ENCODE measurements around the gene SLC44A5. TPM values are rescaled to one million over a fixed set of nuclear protein-coding genes. Genes with fewer than 3 reads are reported as not detected.

Gene SLC44A5
- total RNA-seq, 1 donor from 2014 or later, result 1.2 TPM

- Histone ChIP-seq H3K36me3 (no peaks in the 10 kb centered on the region), H3K9me3 (no peaks in the 10 kb centered on the region), H3K4me3 (no peak overlapping the region), H3K4me1 (no peaks in the 10 kb centered on the region), H3K27ac (no peak overlapping the region), H3K27me3 (no peaks in the 10 kb centered on the region)
- intact Hi-C loops (cut with DNase I), result no loop called here
- no peak for TF ChIP-seq POLR2A (IDR thresholded peaks at IDR 0.05)
- TF ChIP-seq POLR2AphosphoS5 (IDR thresholded peaks at IDR 0.05; ENCODE audit: insufficient read depth in 1 of 2, low read depth in 1 of 2), result no peak
- TF ChIP-seq, protein P1, sequence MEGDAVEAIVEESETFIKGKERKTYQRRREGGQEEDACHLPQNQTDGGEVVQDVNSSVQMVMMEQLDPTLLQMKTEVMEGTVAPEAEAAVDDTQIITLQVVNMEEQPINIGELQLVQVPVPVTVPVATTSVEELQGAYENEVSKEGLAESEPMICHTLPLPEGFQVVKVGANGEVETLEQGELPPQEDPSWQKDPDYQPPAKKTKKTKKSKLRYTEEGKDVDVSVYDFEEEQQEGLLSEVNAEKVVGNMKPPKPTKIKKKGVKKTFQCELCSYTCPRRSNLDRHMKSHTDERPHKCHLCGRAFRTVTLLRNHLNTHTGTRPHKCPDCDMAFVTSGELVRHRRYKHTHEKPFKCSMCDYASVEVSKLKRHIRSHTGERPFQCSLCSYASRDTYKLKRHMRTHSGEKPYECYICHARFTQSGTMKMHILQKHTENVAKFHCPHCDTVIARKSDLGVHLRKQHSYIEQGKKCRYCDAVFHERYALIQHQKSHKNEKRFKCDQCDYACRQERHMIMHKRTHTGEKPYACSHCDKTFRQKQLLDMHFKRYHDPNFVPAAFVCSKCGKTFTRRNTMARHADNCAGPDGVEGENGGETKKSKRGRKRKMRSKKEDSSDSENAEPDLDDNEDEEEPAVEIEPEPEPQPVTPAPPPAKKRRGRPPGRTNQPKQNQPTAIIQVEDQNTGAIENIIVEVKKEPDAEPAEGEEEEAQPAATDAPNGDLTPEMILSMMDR (IDR thresholded peaks at IDR 0.05), result peak in 2 of 3 experiments; percentile 29 to 42
- no peak for DNase-seq (ENCODE audit: extremely low spot score in 2 of 2)
Measured at GRCh38 chr1:75632350-75632949, 21.5 kb upstream of the SLC44A5 start.

DNA sequence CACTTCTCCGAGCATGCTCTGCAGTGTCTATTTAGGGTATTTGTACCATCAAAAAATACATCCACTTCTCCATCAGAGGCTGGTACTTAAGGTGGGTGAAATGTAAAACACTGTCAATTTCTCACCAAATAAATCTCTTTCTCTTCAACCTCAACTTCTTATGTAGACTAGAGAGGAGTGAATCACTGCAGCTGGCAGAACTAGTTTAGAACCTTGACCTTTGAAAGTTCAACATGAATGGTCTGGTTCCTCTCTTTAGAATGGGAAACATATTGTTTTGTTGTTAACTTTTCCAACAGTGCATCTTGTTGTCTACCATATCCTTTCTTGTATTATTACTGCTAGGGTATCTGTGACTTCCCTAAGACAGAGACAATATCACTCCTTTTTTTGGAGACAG is 20.1 kb upstream of the SLC44A5 start:
- Histone ChIP-seq H3K4me3 (no peak overlapping the region), H3K27ac (no peak overlapping the region), H3K4me1 (no peaks in the 10 kb centered on the region), H3K27me3 (no peaks in the 10 kb centered on the region), H3K36me3 (no peaks in the 10 kb centered on the region), H3K9me3 (no peaks in the 10 kb centered on the region)
- no peak for DNase-seq (ENCODE audit: extremely low spot score in 2 of 2)
- intact Hi-C loops (cut with DNase I), result no loop called here
- no peak for TF ChIP-seq POLR2A (IDR thresholded peaks at IDR 0.05)
- TF ChIP-seq, protein P1 (IDR thresholded peaks at IDR 0.05), result no peak
- no peak for TF ChIP-seq POLR2AphosphoS5 (IDR thresholded peaks at IDR 0.05; ENCODE audit: insufficient read depth in 1 of 2, low read depth in 1 of 2)

DNA sequence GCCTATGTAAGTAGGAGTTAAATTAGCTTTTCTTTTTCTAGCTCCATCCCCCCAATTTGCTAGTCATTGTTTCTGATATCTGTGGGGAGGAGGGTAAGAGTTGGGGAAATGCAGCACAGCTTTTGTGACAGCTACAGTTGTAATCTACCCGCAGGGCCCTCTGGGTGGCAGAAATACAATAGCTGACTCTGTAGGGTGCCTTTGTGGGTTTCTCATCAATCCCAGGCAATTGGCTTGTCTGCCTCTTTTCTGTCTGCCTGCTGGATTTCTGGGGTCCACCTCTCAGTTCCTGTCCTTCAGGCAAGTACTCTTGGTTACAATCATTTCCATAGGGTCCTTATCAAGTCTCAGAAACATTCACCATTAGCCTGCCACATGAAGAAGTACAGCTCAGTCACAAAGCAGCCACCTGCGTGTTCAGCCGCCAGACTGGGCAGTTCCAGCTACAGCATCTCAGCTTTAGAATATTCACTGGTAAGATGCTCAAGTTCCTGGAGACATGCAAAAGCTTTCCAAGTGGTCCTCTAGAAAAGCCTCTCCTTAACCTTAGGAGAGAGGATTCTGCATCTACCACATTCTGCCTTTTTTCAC is 19.2 kb upstream of the SLC44A5 start:
- H3K9me3 ChIP-seq, result no peaks in the 10 kb centered on the region
- no peaks in the 10 kb centered on the region for H3K4me1 ChIP-seq
- no peaks in the 10 kb centered on the region for H3K27me3 ChIP-seq
- intact Hi-C loops (cut with DNase I), result no loop called here
- H3K36me3 ChIP-seq, result no peaks in the 10 kb centered on the region
- TF ChIP-seq, protein P1 (IDR thresholded peaks at IDR 0.05), result no peak
- TF ChIP-seq POLR2AphosphoS5 (IDR thresholded peaks at IDR 0.05; ENCODE audit: insufficient read depth in 1 of 2, low read depth in 1 of 2) (no peak), POLR2A (IDR thresholded peaks at IDR 0.05) (no peak)
- no peak overlapping the region for H3K4me3 ChIP-seq
- H3K27ac ChIP-seq, result no peak overlapping the region
- no peak for DNase-seq (ENCODE audit: extremely low spot score in 2 of 2)

GRCh38 chr1:75625795-75626194 is 14.9 kb upstream of the SLC44A5 start:
- Histone ChIP-seq H3K27ac (no peak overlapping the region), H3K36me3 (no peaks in the 10 kb centered on the region), H3K4me3 (no peak overlapping the region), H3K9me3 (no peaks in the 10 kb centered on the region), H3K4me1 (no peaks in the 10 kb centered on the region), H3K27me3 (no peaks in the 10 kb centered on the region)
- no peak for DNase-seq (ENCODE audit: extremely low spot score in 2 of 2)
- TF ChIP-seq POLR2AphosphoS5 (IDR thresholded peaks at IDR 0.05; ENCODE audit: insufficient read depth in 1 of 2, low read depth in 1 of 2) (no peak), POLR2A (IDR thresholded peaks at IDR 0.05) (no peak)
- TF ChIP-seq, protein P1 (IDR thresholded peaks at IDR 0.05), result no peak
- intact Hi-C loops (cut with DNase I), result no loop called here

GRCh38 chr1:75618382-75618781 is 7.5 kb upstream of the SLC44A5 start:
- DNase-seq (ENCODE audit: extremely low spot score in 2 of 2), result no peak
- peaks cover 17% of the 10 kb centered on the region for H3K4me1 ChIP-seq
- intact Hi-C loops (cut with DNase I), result no loop called here
- H3K4me3 ChIP-seq, result no peak overlapping the region
- H3K36me3 ChIP-seq, result no peaks in the 10 kb centered on the region
- H3K27ac ChIP-seq, result no peak overlapping the region
- H3K9me3 ChIP-seq, result no peaks in the 10 kb centered on the region
- H3K27me3 ChIP-seq, result no peaks in the 10 kb centered on the region
- TF ChIP-seq POLR2AphosphoS5 (IDR thresholded peaks at IDR 0.05; ENCODE audit: insufficient read depth in 1 of 2, low read depth in 1 of 2) (no peak), POLR2A (IDR thresholded peaks at IDR 0.05) (no peak)
- TF ChIP-seq, protein P1 (IDR thresholded peaks at IDR 0.05), result no peak
